ENCODE measurements around the gene LRRC61.
"Not testable (repeated sequence)": the region's sequence is repeated elsewhere in the genome, so short reads cannot be mapped to it uniquely, and the experiment has no call there.

The LRRC61 gene

GRCh38 chr7:150307904-150308303, 15.3 kb upstream of the LRRC61 start:
- no peak overlapping the region for H3K27ac ChIP-seq (ENCODE audit: low read depth in 2 of 2, low read length in 2 of 2)
- no peak overlapping the region for H3K4me3 ChIP-seq (ENCODE audit: low read length in 2 of 2)
- no peaks in the 10 kb centered on the region for H3K9me3 ChIP-seq (ENCODE audit: control insufficient read depth in 2 of 2, low read length in 2 of 2)
- no peaks in the 10 kb centered on the region for H3K27me3 ChIP-seq (ENCODE audit: control insufficient read depth in 2 of 2, insufficient read depth in 2 of 2, low read length in 2 of 2)
- H3K4me1 ChIP-seq (ENCODE audit: control insufficient read depth in 2 of 2, insufficient read depth in 2 of 2, low read length in 2 of 2) = no peaks in the 10 kb centered on the region
- no peaks in the 10 kb centered on the region for H3K36me3 ChIP-seq (ENCODE audit: control insufficient read depth in 2 of 2, insufficient read depth in 2 of 2, low read length in 2 of 2)
- no peak overlapping the region for H3K9ac ChIP-seq (ENCODE audit: low read depth in 1 of 2, low read length in 2 of 2)

- H3K4me3 ChIP-seq (ENCODE audit: low read length in 2 of 2) = no peak overlapping the region
- no peak overlapping the region for H3K9ac ChIP-seq (ENCODE audit: low read depth in 1 of 2, low read length in 2 of 2)
- H3K27ac ChIP-seq (ENCODE audit: low read depth in 2 of 2, low read length in 2 of 2) = no peak overlapping the region
Observed at GRCh38 chr7:150308575-150308974, 14.6 kb upstream of the LRRC61 start.

GRCh38 chr7:150311146-150311545, 12.0 kb upstream of the LRRC61 start:
- no peaks in the 10 kb centered on the region for H3K27me3 ChIP-seq (ENCODE audit: control insufficient read depth in 2 of 2, insufficient read depth in 2 of 2, low read length in 2 of 2)
- no peak overlapping the region for H3K27ac ChIP-seq (ENCODE audit: low read depth in 2 of 2, low read length in 2 of 2)
- H3K4me1 ChIP-seq (ENCODE audit: control insufficient read depth in 2 of 2, insufficient read depth in 2 of 2, low read length in 2 of 2) = no peaks in the 10 kb centered on the region
- H3K4me3 ChIP-seq (ENCODE audit: low read length in 2 of 2) = no peak overlapping the region
- no peaks in the 10 kb centered on the region for H3K9me3 ChIP-seq (ENCODE audit: control insufficient read depth in 2 of 2, low read length in 2 of 2)
- no peaks in the 10 kb centered on the region for H3K36me3 ChIP-seq (ENCODE audit: control insufficient read depth in 2 of 2, insufficient read depth in 2 of 2, low read length in 2 of 2)
- no peak overlapping the region for H3K9ac ChIP-seq (ENCODE audit: low read depth in 1 of 2, low read length in 2 of 2)

More at GRCh38 chr7:150308575-150308974, 14.6 kb upstream of the LRRC61 start:
- Histone ChIP-seq H3K4me1 (ENCODE audit: control insufficient read depth in 2 of 2, insufficient read depth in 2 of 2, low read length in 2 of 2) (no peaks in the 10 kb centered on the region), H3K9me3 (ENCODE audit: control insufficient read depth in 2 of 2, low read length in 2 of 2) (no peaks in the 10 kb centered on the region), H3K27me3 (ENCODE audit: control insufficient read depth in 2 of 2, insufficient read depth in 2 of 2, low read length in 2 of 2) (no peaks in the 10 kb centered on the region), H3K36me3 (ENCODE audit: control insufficient read depth in 2 of 2, insufficient read depth in 2 of 2, low read length in 2 of 2) (no peaks in the 10 kb centered on the region)

GRCh38 chr7:150311711-150312110, 11.4 kb upstream of the LRRC61 start:
- Histone ChIP-seq H3K27ac (ENCODE audit: low read depth in 2 of 2, low read length in 2 of 2) (no peak overlapping the region), H3K9me3 (ENCODE audit: control insufficient read depth in 2 of 2, low read length in 2 of 2) (no peaks in the 10 kb centered on the region), H3K4me3 (ENCODE audit: low read length in 2 of 2) (no peak overlapping the region), H3K9ac (ENCODE audit: low read depth in 1 of 2, low read length in 2 of 2) (no peak overlapping the region), H3K27me3 (ENCODE audit: control insufficient read depth in 2 of 2, insufficient read depth in 2 of 2, low read length in 2 of 2) (no peaks in the 10 kb centered on the region), H3K4me1 (ENCODE audit: control insufficient read depth in 2 of 2, insufficient read depth in 2 of 2, low read length in 2 of 2) (no peaks in the 10 kb centered on the region), H3K36me3 (ENCODE audit: control insufficient read depth in 2 of 2, insufficient read depth in 2 of 2, low read length in 2 of 2) (no peaks in the 10 kb centered on the region)

- H3K4me3 ChIP-seq (ENCODE audit: low read length in 2 of 2); H3K36me3 ChIP-seq (ENCODE audit: control insufficient read depth in 2 of 2, insufficient read depth in 2 of 2, low read length in 2 of 2); H3K9me3 ChIP-seq (ENCODE audit: control insufficient read depth in 2 of 2, low read length in 2 of 2); H3K4me1 ChIP-seq (ENCODE audit: control insufficient read depth in 2 of 2, insufficient read depth in 2 of 2, low read length in 2 of 2); H3K9ac ChIP-seq (ENCODE audit: low read depth in 1 of 2, low read length in 2 of 2); H3K27me3 ChIP-seq (ENCODE audit: control insufficient read depth in 2 of 2, insufficient read depth in 2 of 2, low read length in 2 of 2); H3K27ac ChIP-seq (ENCODE audit: low read depth in 2 of 2, low read length in 2 of 2): not testable (repeated sequence)
Observed at GRCh38 chr7:150312649-150313366, 10.3 kb upstream of the LRRC61 start.

GRCh38 chr7:150313367-150313809, 9.8 kb upstream of the LRRC61 start:
- H3K4me3 ChIP-seq (ENCODE audit: low read length in 2 of 2) = no peak overlapping the region
- no peak overlapping the region for H3K9ac ChIP-seq (ENCODE audit: low read depth in 1 of 2, low read length in 2 of 2)
- H3K9me3 ChIP-seq (ENCODE audit: control insufficient read depth in 2 of 2, low read length in 2 of 2) = no peaks in the 10 kb centered on the region
- H3K27ac ChIP-seq (ENCODE audit: low read depth in 2 of 2, low read length in 2 of 2) = no peak overlapping the region
- H3K36me3 ChIP-seq (ENCODE audit: control insufficient read depth in 2 of 2, insufficient read depth in 2 of 2, low read length in 2 of 2) = no peaks in the 10 kb centered on the region
- no peaks in the 10 kb centered on the region for H3K4me1 ChIP-seq (ENCODE audit: control insufficient read depth in 2 of 2, insufficient read depth in 2 of 2, low read length in 2 of 2)
- H3K27me3 ChIP-seq (ENCODE audit: control insufficient read depth in 2 of 2, insufficient read depth in 2 of 2, low read length in 2 of 2) = no peaks in the 10 kb centered on the region

- Histone ChIP-seq H3K9me3 (ENCODE audit: control insufficient read depth in 2 of 2, low read length in 2 of 2) (no peaks in the 10 kb centered on the region), H3K9ac (ENCODE audit: low read depth in 1 of 2, low read length in 2 of 2) (no peak overlapping the region), H3K27me3 (ENCODE audit: control insufficient read depth in 2 of 2, insufficient read depth in 2 of 2, low read length in 2 of 2) (no peaks in the 10 kb centered on the region), H3K4me3 (ENCODE audit: low read length in 2 of 2) (no peak overlapping the region), H3K36me3 (ENCODE audit: control insufficient read depth in 2 of 2, insufficient read depth in 2 of 2, low read length in 2 of 2) (no peaks in the 10 kb centered on the region), H3K27ac (ENCODE audit: low read depth in 2 of 2, low read length in 2 of 2) (no peak overlapping the region), H3K4me1 (ENCODE audit: control insufficient read depth in 2 of 2, insufficient read depth in 2 of 2, low read length in 2 of 2) (no peaks in the 10 kb centered on the region)
Observed at GRCh38 chr7:150313870-150314269, 9.3 kb upstream of the LRRC61 start.

- H3K27me3 ChIP-seq (ENCODE audit: control insufficient read depth in 2 of 2, insufficient read depth in 2 of 2, low read length in 2 of 2) = no peaks in the 10 kb centered on the region
- H3K9ac ChIP-seq (ENCODE audit: low read depth in 1 of 2, low read length in 2 of 2) = no peak overlapping the region
- H3K4me1 ChIP-seq (ENCODE audit: control insufficient read depth in 2 of 2, insufficient read depth in 2 of 2, low read length in 2 of 2) = no peaks in the 10 kb centered on the region
- no peak overlapping the region for H3K27ac ChIP-seq (ENCODE audit: low read depth in 2 of 2, low read length in 2 of 2)
- H3K9me3 ChIP-seq (ENCODE audit: control insufficient read depth in 2 of 2, low read length in 2 of 2) = no peaks in the 10 kb centered on the region
- no peaks in the 10 kb centered on the region for H3K36me3 ChIP-seq (ENCODE audit: control insufficient read depth in 2 of 2, insufficient read depth in 2 of 2, low read length in 2 of 2)
- H3K4me3 ChIP-seq (ENCODE audit: low read length in 2 of 2) = no peak overlapping the region
Observed at GRCh38 chr7:150314639-150315239, 8.4 kb upstream of the LRRC61 start.

- not testable (repeated sequence) for H3K36me3 ChIP-seq (ENCODE audit: control insufficient read depth in 2 of 2, insufficient read depth in 2 of 2, low read length in 2 of 2); H3K4me1 ChIP-seq (ENCODE audit: control insufficient read depth in 2 of 2, insufficient read depth in 2 of 2, low read length in 2 of 2); H3K9ac ChIP-seq (ENCODE audit: low read depth in 1 of 2, low read length in 2 of 2); H3K27ac ChIP-seq (ENCODE audit: low read depth in 2 of 2, low read length in 2 of 2); H3K4me3 ChIP-seq (ENCODE audit: low read length in 2 of 2); H3K27me3 ChIP-seq (ENCODE audit: control insufficient read depth in 2 of 2, insufficient read depth in 2 of 2, low read length in 2 of 2); H3K9me3 ChIP-seq (ENCODE audit: control insufficient read depth in 2 of 2, low read length in 2 of 2)
Observed at GRCh38 chr7:150316987-150317386, 6.2 kb upstream of the LRRC61 start.

- no peaks in the 10 kb centered on the region for H3K27me3 ChIP-seq (ENCODE audit: control insufficient read depth in 2 of 2, insufficient read depth in 2 of 2, low read length in 2 of 2)
- H3K4me1 ChIP-seq (ENCODE audit: control insufficient read depth in 2 of 2, insufficient read depth in 2 of 2, low read length in 2 of 2) = peaks cover 8 to 11% of the 10 kb centered on the region in 2 donors
- H3K9ac ChIP-seq (ENCODE audit: low read depth in 1 of 2, low read length in 2 of 2) = no peak overlapping the region
- no peaks in the 10 kb centered on the region for H3K9me3 ChIP-seq (ENCODE audit: control insufficient read depth in 2 of 2, low read length in 2 of 2)
- no peak overlapping the region for H3K4me3 ChIP-seq (ENCODE audit: low read length in 2 of 2)
- H3K27ac ChIP-seq (ENCODE audit: low read depth in 2 of 2, low read length in 2 of 2) = no peak overlapping the region
- H3K36me3 ChIP-seq (ENCODE audit: control insufficient read depth in 2 of 2, insufficient read depth in 2 of 2, low read length in 2 of 2) = no peaks in the 10 kb centered on the region
Observed at GRCh38 chr7:150317748-150318444, 5.3 kb upstream of the LRRC61 start.

All from mucosa of rectum (tissue), 2 donors.